ENCODE results near the gene SMIM12.
A peak's percentile ranks its signal among the peaks of the same experiment; 100 is the strongest.
"Not testable (repeated sequence)": the region's sequence is repeated elsewhere in the genome, so short reads cannot be mapped to it uniquely, and the experiment has no call there.

Gene SMIM12

DNA sequence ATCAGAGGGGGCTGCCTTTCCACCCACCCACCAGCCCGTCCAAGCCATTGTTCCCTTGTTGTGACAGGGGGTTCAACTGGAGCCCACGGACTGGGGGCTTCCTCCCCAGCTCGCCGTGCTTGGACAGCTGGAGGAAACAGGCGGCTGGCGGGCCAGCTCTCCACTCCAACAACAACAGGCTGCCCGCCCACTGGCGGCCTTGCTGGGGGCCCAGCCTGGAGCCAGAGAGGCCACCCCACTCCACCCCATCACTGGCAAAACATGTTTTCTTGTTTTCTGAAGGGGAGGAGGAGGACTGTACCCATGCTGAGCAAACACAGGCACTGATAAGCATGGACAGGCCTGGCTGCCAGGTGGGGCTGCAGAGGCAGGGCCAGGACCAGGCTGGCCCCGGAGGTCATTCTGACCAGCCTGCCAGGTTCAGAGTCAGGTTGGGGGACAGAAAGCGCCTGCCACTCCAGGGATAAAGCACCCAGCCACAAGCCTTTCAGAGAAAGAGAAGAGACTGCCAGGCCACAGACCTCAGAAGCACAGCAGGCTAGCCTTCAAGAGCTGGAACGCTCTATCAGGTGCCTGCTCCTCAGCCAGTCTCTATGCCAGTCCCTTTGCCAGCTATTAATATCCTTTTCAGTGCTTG lies 34.0 kb downstream of the SMIM12 start:
- Histone ChIP-seq H3K27me3 (replicated peaks in 2 of 5; ENCODE audit: control insufficient read depth in 4 of 5, insufficient read depth in 5 of 5, low read length in 4 of 5) (no peaks in the 10 kb centered on the region), H3K4me3 (ENCODE audit: control insufficient read depth in 1 of 7, extremely low read depth in 1 of 7, insufficient read depth in 4 of 7, low read depth in 2 of 7, low read length in 6 of 7) (no peak overlapping the region), H3K9me3 (ENCODE audit: control extremely low read depth in 1 of 5, control insufficient read depth in 4 of 5, insufficient read depth in 2 of 5, low read depth in 1 of 5, low read length in 4 of 5) (no peaks in the 10 kb centered on the region), H3K27ac (ENCODE audit: insufficient read depth in 1 of 2, low read depth in 1 of 2, low read length in 2 of 2, poor library complexity in 1 of 2, severe bottlenecking in 2 of 2) (no peak overlapping the region), H3K4me1 (ENCODE audit: control extremely low read depth in 1 of 4, control insufficient read depth in 4 of 4, insufficient read depth in 4 of 4, low read length in 3 of 4) (peaks cover 0 to 47% (median 12%) of the 10 kb centered on the region in 4 experiments), H3K36me3 (ENCODE audit: control insufficient read depth in 4 of 4, insufficient read depth in 4 of 4, low read length in 3 of 4) (no peaks in the 10 kb centered on the region)
- ChIA-PET CTCF (no interaction called here), POLR2A (interaction anchor here (0.5 to 0.6 kb wide), 2 partner anchors 8 to 9 kb away, joined by 3 read pairs; no protein-coding TSS in a partner anchor)
- peak in 1 of 3 donors; percentile 55 for DNase-seq
- WGBS (ENCODE audit: insufficient coverage), result 54% methylated on average over 5 of the region's 11 CpGs

DNA sequence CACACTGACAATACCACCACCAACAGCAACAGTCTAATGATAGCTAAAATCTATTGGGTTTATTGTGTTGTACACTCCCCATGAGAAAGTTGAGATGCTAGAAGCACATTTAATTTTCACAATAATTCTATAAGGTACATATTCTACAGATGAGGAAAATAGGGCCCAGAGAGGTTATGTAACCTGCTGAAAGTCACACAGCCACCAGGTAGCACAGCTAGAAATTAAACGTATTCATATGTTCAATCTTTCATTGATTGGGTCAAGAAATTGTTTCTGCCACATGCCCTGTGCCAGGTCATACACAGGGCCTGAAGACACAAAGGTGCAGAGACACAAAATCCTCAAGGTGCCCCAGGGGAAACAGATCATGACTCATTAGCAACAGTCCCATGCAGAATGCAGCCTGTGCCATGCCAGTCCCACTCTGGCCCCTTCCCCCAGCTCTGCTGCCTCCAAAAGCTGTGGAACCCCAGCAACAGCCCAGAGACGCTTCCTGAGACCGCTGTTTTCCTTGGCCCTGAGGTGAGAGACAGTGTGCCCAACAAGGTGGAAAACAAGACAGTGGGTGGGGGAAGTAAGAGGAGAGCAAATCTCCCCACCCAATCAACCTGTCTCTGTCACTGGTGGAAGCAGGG lies 34.6 kb downstream of the SMIM12 start:
- 100% methylated on average over 2 of the region's 3 CpGs for WGBS (ENCODE audit: insufficient coverage)
- ChIA-PET CTCF (interaction anchor here (2.2 kb wide), 1 partner anchor 19 kb away, joined by 6 read pairs; no protein-coding TSS in a partner anchor), POLR2A (interaction anchor here (0.6 kb wide), 1 partner anchor 9 kb away, joined by 3 read pairs; no protein-coding TSS in a partner anchor)
- Histone ChIP-seq H3K27ac (ENCODE audit: insufficient read depth in 1 of 2, low read depth in 1 of 2, low read length in 2 of 2, poor library complexity in 1 of 2, severe bottlenecking in 2 of 2) (no peak overlapping the region), H3K27me3 (replicated peaks in 2 of 5; ENCODE audit: control insufficient read depth in 4 of 5, insufficient read depth in 5 of 5, low read length in 4 of 5) (no peaks in the 10 kb centered on the region), H3K4me1 (ENCODE audit: control extremely low read depth in 1 of 4, control insufficient read depth in 4 of 4, insufficient read depth in 4 of 4, low read length in 3 of 4) (peaks cover 0 to 45% (median 12%) of the 10 kb centered on the region in 4 experiments), H3K9me3 (ENCODE audit: control extremely low read depth in 1 of 5, control insufficient read depth in 4 of 5, insufficient read depth in 2 of 5, low read depth in 1 of 5, low read length in 4 of 5) (no peaks in the 10 kb centered on the region), H3K36me3 (ENCODE audit: control insufficient read depth in 4 of 4, insufficient read depth in 4 of 4, low read length in 3 of 4) (no peaks in the 10 kb centered on the region), H3K4me3 (ENCODE audit: control insufficient read depth in 1 of 7, extremely low read depth in 1 of 7, insufficient read depth in 4 of 7, low read depth in 2 of 7, low read length in 6 of 7) (no peak overlapping the region)
- peak in 1 of 3 donors; percentile 4 for DNase-seq

DNA sequence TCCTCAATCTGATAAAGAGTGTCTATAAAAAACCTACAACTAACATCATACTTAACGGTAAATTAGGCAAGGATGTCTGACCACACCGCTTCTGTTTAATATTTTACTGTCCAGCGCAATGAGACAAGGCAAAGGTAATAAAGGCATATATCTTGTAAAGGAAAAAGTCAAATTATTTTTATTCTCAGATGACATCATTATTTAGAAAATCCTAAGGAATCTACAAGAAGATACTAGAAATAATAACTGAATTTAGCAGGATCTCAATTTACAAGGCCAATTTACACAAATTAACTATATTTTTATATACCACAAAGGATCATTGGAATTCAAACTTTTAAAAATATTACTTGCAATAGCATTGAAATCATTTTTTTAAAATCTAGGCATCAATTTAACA lies 37.3 kb downstream of the SMIM12 start:
- peaks cover 0 to 20% (median 5%) of the 10 kb centered on the region in 4 experiments for H3K4me1 ChIP-seq (ENCODE audit: control extremely low read depth in 1 of 4, control insufficient read depth in 4 of 4, insufficient read depth in 4 of 4, low read length in 3 of 4)
- ChIA-PET POLR2A (no interaction called here), CTCF (no interaction called here)
- no peaks in the 10 kb centered on the region for H3K27me3 ChIP-seq (replicated peaks in 2 of 5; ENCODE audit: control insufficient read depth in 4 of 5, insufficient read depth in 5 of 5, low read length in 4 of 5)
- H3K4me3 ChIP-seq (ENCODE audit: control insufficient read depth in 1 of 7, extremely low read depth in 1 of 7, insufficient read depth in 4 of 7, low read depth in 2 of 7, low read length in 6 of 7), result no peak overlapping the region
- H3K36me3 ChIP-seq (ENCODE audit: control insufficient read depth in 4 of 4, insufficient read depth in 4 of 4, low read length in 3 of 4), result no peaks in the 10 kb centered on the region
- 20% methylated on average over 1 of the region's 3 CpGs for WGBS (ENCODE audit: insufficient coverage)
- no peak for DNase-seq
- no peaks in the 10 kb centered on the region for H3K9me3 ChIP-seq (ENCODE audit: control extremely low read depth in 1 of 5, control insufficient read depth in 4 of 5, insufficient read depth in 2 of 5, low read depth in 1 of 5, low read length in 4 of 5)
- no peak overlapping the region for H3K27ac ChIP-seq (ENCODE audit: insufficient read depth in 1 of 2, low read depth in 1 of 2, low read length in 2 of 2, poor library complexity in 1 of 2, severe bottlenecking in 2 of 2)

DNA sequence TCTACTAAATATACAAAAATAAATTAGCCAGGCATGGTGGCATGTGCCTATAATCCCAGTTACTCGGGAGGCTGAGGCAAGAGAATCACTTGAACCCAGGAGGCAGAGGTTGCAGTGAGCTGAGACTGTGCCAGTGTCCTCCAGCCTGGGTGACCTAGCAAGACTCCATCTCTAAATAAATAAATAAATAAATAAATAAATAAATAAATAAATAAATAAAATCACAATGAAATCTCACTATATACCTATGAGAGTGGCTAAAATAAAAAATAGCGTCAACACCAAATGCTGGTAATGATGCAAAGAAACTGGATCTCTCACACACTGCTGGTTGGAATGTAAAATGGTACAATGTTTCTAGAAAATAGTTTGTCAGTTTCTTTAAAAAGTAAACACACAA lies 40.7 kb downstream of the SMIM12 start:
- H3K4me3 ChIP-seq (ENCODE audit: control insufficient read depth in 1 of 7, extremely low read depth in 1 of 7, insufficient read depth in 4 of 7, low read depth in 2 of 7, low read length in 6 of 7); H3K27ac ChIP-seq (ENCODE audit: insufficient read depth in 1 of 2, low read depth in 1 of 2, low read length in 2 of 2, poor library complexity in 1 of 2, severe bottlenecking in 2 of 2); H3K36me3 ChIP-seq (ENCODE audit: control insufficient read depth in 4 of 4, insufficient read depth in 4 of 4, low read length in 3 of 4); DNase-seq; H3K4me1 ChIP-seq (ENCODE audit: control extremely low read depth in 1 of 4, control insufficient read depth in 4 of 4, insufficient read depth in 4 of 4, low read length in 3 of 4); POLR2A ChIA-PET; H3K27me3 ChIP-seq (replicated peaks in 2 of 5; ENCODE audit: control insufficient read depth in 4 of 5, insufficient read depth in 5 of 5, low read length in 4 of 5); CTCF ChIA-PET; H3K9me3 ChIP-seq (ENCODE audit: control extremely low read depth in 1 of 5, control insufficient read depth in 4 of 5, insufficient read depth in 2 of 5, low read depth in 1 of 5, low read length in 4 of 5): not testable (repeated sequence)
- no CpG with 5 or more reads among the region's 2 CpGs for WGBS (ENCODE audit: insufficient coverage)

DNA sequence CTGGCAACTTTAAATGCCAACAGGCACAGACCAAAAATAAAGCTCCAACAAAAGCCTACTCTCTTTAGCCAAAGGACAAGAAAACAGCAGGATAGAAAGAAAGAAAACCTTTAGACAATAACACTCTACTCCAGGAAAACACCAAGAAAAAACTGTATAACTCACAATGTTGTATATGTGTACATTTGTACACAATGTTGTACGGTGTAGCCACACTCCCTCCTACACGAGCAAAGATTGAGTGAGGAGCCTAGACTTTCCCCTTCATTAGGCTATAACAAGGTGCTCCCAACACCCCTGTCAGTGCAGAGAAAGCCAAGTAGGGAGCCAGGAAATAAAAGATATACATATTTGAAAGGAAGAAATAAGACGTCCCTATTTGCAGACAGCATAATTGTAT lies 42.8 kb downstream of the SMIM12 start:
- ChIA-PET POLR2A (interaction anchor here (0.7 kb wide), 1 partner anchor 9 kb away, joined by 3 read pairs; no protein-coding TSS in a partner anchor), CTCF (interaction anchor here (0.6 kb wide), 1 partner anchor 102 kb away, joined by 3 read pairs; no protein-coding TSS in a partner anchor)
- peaks cover 0 to 3% (median 0%) of the 10 kb centered on the region in 5 experiments for H3K27me3 ChIP-seq (replicated peaks in 2 of 5; ENCODE audit: control insufficient read depth in 4 of 5, insufficient read depth in 5 of 5, low read length in 4 of 5)
- no peaks in the 10 kb centered on the region for H3K36me3 ChIP-seq (ENCODE audit: control insufficient read depth in 4 of 4, insufficient read depth in 4 of 4, low read length in 3 of 4)
- no CpG with 5 or more reads among the region's 3 CpGs for WGBS (ENCODE audit: insufficient coverage)
- DNase-seq, result no peak
- H3K27ac ChIP-seq (ENCODE audit: insufficient read depth in 1 of 2, low read depth in 1 of 2, low read length in 2 of 2, poor library complexity in 1 of 2, severe bottlenecking in 2 of 2), result no peak overlapping the region
- H3K9me3 ChIP-seq (ENCODE audit: control extremely low read depth in 1 of 5, control insufficient read depth in 4 of 5, insufficient read depth in 2 of 5, low read depth in 1 of 5, low read length in 4 of 5), result peaks cover 0 to 3% (median 0%) of the 10 kb centered on the region in 5 experiments
- H3K4me3 ChIP-seq (ENCODE audit: control insufficient read depth in 1 of 7, extremely low read depth in 1 of 7, insufficient read depth in 4 of 7, low read depth in 2 of 7, low read length in 6 of 7), result no peak overlapping the region
- H3K4me1 ChIP-seq (ENCODE audit: control extremely low read depth in 1 of 4, control insufficient read depth in 4 of 4, insufficient read depth in 4 of 4, low read length in 3 of 4), result peaks cover 0 to 2% (median 0%) of the 10 kb centered on the region in 4 experiments

DNA sequence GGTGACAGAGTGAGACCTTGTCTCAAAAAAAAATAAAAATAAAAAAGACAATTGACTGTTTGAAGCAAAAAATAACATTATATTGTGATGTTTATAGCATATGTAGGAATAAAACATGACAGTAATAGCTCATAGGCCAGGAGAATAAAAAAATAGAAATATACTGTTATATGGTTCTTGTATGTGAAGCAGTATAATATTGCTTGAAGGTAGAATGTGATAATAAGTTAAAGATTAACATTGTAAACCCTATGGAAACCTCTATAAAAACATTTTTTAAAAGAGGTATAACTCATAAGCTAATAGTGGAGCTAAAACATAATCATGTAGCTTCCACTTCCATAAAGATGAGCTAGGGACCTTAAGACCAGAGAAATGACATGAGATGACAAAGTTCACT lies 43.2 kb downstream of the SMIM12 start:
- Histone ChIP-seq H3K27me3 (replicated peaks in 2 of 5; ENCODE audit: control insufficient read depth in 4 of 5, insufficient read depth in 5 of 5, low read length in 4 of 5) (peaks cover 0 to 3% (median 0%) of the 10 kb centered on the region in 5 experiments), H3K36me3 (ENCODE audit: control insufficient read depth in 4 of 4, insufficient read depth in 4 of 4, low read length in 3 of 4) (no peaks in the 10 kb centered on the region), H3K9me3 (ENCODE audit: control extremely low read depth in 1 of 5, control insufficient read depth in 4 of 5, insufficient read depth in 2 of 5, low read depth in 1 of 5, low read length in 4 of 5) (peaks cover 0 to 3% (median 0%) of the 10 kb centered on the region in 5 experiments), H3K27ac (ENCODE audit: insufficient read depth in 1 of 2, low read depth in 1 of 2, low read length in 2 of 2, poor library complexity in 1 of 2, severe bottlenecking in 2 of 2) (no peak overlapping the region), H3K4me3 (ENCODE audit: control insufficient read depth in 1 of 7, extremely low read depth in 1 of 7, insufficient read depth in 4 of 7, low read depth in 2 of 7, low read length in 6 of 7) (no peak overlapping the region), H3K4me1 (ENCODE audit: control extremely low read depth in 1 of 4, control insufficient read depth in 4 of 4, insufficient read depth in 4 of 4, low read length in 3 of 4) (no peaks in the 10 kb centered on the region)
- ChIA-PET CTCF (interaction anchor here (0.6 kb wide), 1 partner anchor 101 kb away, joined by 3 read pairs; no protein-coding TSS in a partner anchor), POLR2A (interaction anchor here (0.7 kb wide), 1 partner anchor 9 kb away, joined by 3 read pairs; no protein-coding TSS in a partner anchor)
- DNase-seq, result no peak

DNA sequence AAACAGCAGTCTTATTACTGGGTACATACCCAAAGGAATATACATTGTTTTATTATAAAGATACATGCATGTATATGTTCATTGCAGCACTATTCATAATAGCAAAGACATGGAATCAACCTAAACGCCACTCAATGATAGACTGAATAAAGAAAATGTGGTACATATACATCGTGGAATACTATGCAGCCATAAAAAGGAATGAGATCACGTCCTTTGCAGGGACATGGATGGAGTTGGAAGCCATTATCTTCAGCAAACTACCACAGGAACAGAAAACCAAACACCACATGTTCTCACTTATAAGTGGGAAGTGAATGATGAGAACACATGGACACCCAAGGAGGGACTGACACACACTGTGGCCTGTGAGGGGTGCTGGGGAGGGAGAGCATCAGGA lies 48.8 kb downstream of the SMIM12 start:
- H3K9me3 ChIP-seq (ENCODE audit: control extremely low read depth in 1 of 5, control insufficient read depth in 4 of 5, insufficient read depth in 2 of 5, low read depth in 1 of 5, low read length in 4 of 5); H3K27ac ChIP-seq (ENCODE audit: insufficient read depth in 1 of 2, low read depth in 1 of 2, low read length in 2 of 2, poor library complexity in 1 of 2, severe bottlenecking in 2 of 2); H3K27me3 ChIP-seq (replicated peaks in 2 of 5; ENCODE audit: control insufficient read depth in 4 of 5, insufficient read depth in 5 of 5, low read length in 4 of 5); H3K4me1 ChIP-seq (ENCODE audit: control extremely low read depth in 1 of 4, control insufficient read depth in 4 of 4, insufficient read depth in 4 of 4, low read length in 3 of 4); CTCF ChIA-PET; H3K4me3 ChIP-seq (ENCODE audit: control insufficient read depth in 1 of 7, extremely low read depth in 1 of 7, insufficient read depth in 4 of 7, low read depth in 2 of 7, low read length in 6 of 7); POLR2A ChIA-PET; DNase-seq; H3K36me3 ChIP-seq (ENCODE audit: control insufficient read depth in 4 of 4, insufficient read depth in 4 of 4, low read length in 3 of 4): not testable (repeated sequence)
- WGBS (ENCODE audit: insufficient coverage), result no CpG with 5 or more reads among the region's 3 CpGs

Measured in common myeloid progenitor, CD34-positive (primary cell).